HG03469 (cell line): ENCODE measurements around the gene SPATA25.

Source experiments
- ATAC-seq: cut with Tn5 transposase; IDR thresholded peaks from one replicate; pipeline ENCODE4 v1.9.1; 2021; ENCODE audit warnings: mild to moderate bottlenecking, moderate library complexity, moderate number of reproducible peaks; ENCODE audit not compliant: unreplicated experiment

Gene SPATA25

DNA sequence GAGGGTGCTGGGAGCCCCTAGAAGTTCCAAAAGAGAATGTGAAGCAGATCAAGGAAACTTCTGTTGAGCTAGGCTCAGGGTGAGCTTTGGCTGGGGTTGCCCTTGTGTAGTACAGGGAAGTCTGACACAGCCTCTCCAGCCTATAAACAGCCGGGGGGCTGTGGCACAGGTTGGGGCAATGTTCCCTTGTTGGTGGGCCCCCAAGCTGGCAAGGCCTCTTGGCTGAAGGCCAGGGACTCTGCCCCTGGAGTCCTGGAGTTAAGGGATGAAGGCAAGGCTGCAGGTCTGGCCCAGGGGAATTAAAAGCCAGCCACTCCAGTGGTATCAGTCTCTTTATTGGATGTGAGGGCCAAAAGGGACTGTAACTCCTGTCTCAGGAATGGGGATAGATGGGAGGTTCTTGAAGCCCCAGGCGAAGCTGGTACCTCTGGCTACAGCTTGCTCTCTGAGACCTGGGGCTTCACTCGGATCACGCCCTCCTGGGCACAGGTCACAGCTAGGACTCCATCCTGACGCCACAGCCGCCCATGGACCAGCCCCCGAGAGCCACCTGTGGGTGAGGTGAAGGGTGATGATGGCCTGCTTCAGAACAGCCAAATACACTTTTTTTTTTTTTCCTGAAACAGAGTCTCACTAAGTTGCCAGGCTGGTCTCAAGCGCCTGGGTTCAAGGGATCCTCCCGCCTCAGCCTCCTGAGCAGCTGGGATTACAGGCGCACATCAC lies 45.9 kb downstream of the SPATA25 start:
- no peak for ATAC-seq

DNA sequence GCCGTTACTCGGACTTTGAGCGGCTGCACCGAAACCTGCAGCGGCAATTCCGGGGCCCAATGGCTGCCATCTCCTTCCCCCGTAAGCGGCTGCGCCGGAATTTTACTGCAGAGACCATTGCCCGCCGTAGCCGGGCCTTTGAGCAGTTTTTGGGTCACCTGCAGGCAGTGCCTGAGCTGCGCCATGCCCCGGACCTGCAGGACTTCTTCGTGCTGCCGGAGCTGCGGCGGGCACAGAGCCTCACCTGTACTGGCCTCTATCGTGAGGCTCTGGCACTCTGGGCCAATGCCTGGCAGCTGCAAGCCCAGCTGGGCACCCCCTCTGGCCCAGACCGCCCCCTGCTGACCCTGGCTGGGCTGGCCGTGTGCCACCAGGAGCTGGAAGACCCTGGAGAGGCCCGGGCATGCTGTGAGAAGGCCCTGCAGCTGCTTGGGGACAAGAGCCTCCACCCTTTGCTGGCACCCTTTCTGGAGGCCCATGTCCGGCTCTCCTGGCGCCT lies 46.7 kb downstream of the SPATA25 start:
- no peak for ATAC-seq

GRCh38 chr20:45836841-45837240 lies 50.6 kb downstream of the SPATA25 start:
- no peak for ATAC-seq
